OCI-M2 (cell line): ENCODE results near the gene LPAR2.

ENCODE experiments used
- DNase-seq: peaks from one replicate; lab custom pipeline; 2025; ENCODE audit not compliant: unreplicated experiment; lab: John Stamatoyannopoulos, UW

LPAR2 gene

GRCh38 chr19:19653597-19654147 is 25.7 kb upstream of the LPAR2 start:
- no peak for DNase-seq

GRCh38 chr19:19652482-19653295 is 24.7 kb upstream of the LPAR2 start:
- no peak for DNase-seq

- DNase-seq: no peak
Measured at GRCh38 chr19:19651076-19651475, 23.1 kb upstream of the LPAR2 start.

GRCh38 chr19:19650331-19650730 is 22.3 kb upstream of the LPAR2 start:
- DNase-seq: no peak

GRCh38 chr19:19649580-19649995 is 21.6 kb upstream of the LPAR2 start:
- no peak for DNase-seq

- no peak for DNase-seq
Measured at GRCh38 chr19:19649155-19649554, 21.1 kb upstream of the LPAR2 start.

GRCh38 chr19:19647037-19647835 is 19.2 kb upstream of the LPAR2 start:
- DNase-seq: no peak

- DNase-seq: no peak
Measured at GRCh38 chr19:19645233-19645870, 17.3 kb upstream of the LPAR2 start.

GRCh38 chr19:19644054-19644388 is 16.0 kb upstream of the LPAR2 start:
- DNase-seq: no peak

GRCh38 chr19:19643158-19644053 is 15.4 kb upstream of the LPAR2 start, which contains the start of gene GMIP:
Gene GMIP (minus strand): TSS chr19:19643657. CDS start chr19:19643529, 128 bp downstream.
- peak; percentile 61 for DNase-seq

- DNase-seq: no peak
Measured at GRCh38 chr19:19642506-19643157, 14.6 kb upstream of the LPAR2 start.

GRCh38 chr19:19637523-19638251 is 9.7 kb upstream of the LPAR2 start:
- DNase-seq: no peak

- DNase-seq: no peak
Measured at GRCh38 chr19:19637186-19637522, 9.1 kb upstream of the LPAR2 start.

GRCh38 chr19:19636573-19637185 is 8.7 kb upstream of the LPAR2 start:
- no peak for DNase-seq

- DNase-seq: no peak
Measured at GRCh38 chr19:19635313-19635702, 7.3 kb upstream of the LPAR2 start.

- DNase-seq: no peak
Measured at GRCh38 chr19:19634516-19635312, 6.7 kb upstream of the LPAR2 start.

GRCh38 chr19:19633711-19634515 is 5.9 kb upstream of the LPAR2 start:
- DNase-seq: no peak
